GM21447 (cell line): ENCODE results near the gene C1orf53.

Experiments used
- ATAC-seq: cut with Tn5 transposase; IDR thresholded peaks from one replicate; pipeline ENCODE4 v1.9.1; 2021; ENCODE audit not compliant: unreplicated experiment

C1orf53 gene

DNA sequence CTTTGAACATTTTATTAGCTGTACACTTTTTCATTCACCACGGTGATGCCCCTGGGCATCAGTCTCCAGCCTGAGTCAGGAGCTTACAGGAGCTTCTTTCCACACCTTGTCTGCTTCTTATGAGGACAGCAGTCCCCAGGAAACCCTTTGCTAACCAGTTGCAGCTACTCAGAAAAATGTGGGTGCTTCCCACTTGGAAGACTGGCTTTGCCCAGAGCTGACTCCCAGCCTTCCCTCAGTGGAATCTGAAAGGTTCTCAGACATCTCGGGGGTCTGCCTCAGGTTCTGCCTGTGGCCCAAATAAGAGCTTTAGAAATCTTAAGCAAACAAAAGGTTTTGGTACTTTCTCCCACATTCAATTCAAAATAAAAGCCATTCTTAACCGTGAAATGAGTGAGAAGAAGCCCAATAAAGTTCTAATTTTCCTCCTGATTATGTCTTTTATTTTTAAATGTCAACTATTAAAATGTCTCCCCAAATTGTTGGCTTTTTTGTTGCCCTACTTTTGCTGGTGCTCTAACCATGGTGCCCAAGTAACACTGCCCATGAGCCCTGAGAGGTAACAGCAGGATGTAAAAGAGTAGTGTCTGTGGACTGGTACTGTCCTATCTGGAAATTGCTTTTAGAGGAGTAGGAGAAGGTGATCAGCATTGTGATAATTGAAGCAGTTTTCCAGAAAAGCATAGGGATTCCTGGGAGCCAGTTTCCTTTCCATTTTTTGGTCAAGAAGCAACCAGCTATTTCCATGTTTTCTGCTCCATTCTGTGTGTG, 5.6 kb downstream of the C1orf53 start:
- ATAC-seq: no peak

DNA sequence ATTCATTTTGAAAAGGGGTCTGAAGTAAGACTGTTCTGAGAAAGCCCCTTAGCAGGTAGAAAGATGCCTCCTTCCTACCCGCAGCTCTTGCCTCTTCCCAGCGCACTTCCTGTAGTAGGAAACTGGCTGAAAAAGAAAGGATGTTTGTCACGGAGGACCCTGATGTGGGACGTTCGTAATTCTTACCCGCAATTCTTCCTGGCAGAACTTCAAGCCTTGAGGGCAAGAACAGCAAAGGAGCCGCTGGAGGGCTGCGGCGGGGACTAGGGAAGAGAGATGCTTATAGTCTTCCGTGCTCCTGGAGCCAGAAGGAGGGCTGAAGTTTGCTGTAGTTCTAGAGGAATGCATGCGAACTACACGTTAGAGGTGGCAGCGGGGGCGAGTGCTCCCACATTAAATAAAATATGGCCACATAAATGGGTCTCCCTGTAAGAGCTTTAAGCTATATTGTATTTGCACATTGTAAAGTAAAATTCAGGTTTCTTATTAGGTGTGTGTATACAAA, 6.3 kb downstream of the C1orf53 start:
- no peak for ATAC-seq

DNA sequence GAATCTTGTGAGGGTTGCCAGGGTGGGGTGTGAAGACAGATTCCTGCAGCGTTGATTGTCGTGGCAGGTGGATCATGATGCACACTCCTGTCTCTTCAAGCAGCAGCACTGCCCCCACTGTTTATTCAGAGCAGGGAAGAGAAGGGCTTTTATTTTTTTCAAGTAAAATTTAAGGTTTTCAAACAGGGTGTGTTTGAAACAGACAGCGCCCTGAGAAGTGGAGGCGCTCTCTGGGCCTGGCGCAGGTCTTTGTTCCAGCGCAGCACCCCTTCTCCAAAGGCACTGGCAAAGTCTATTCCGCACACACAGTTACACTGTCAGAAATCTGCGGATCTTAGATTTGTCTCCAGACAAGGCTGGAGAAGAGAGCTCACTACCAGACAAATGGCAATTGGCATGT, 7.0 kb downstream of the C1orf53 start:
- ATAC-seq: no peak

GRCh38 chr1:197910120-197910991, 7.9 kb downstream of the C1orf53 start:
- no peak for ATAC-seq

GRCh38 chr1:197911111-197911856, 8.9 kb downstream of the C1orf53 start:
- no peak for ATAC-seq

- ATAC-seq: no peak
Observed at GRCh38 chr1:197911857-197912696, 9.6 kb downstream of the C1orf53 start.

DNA sequence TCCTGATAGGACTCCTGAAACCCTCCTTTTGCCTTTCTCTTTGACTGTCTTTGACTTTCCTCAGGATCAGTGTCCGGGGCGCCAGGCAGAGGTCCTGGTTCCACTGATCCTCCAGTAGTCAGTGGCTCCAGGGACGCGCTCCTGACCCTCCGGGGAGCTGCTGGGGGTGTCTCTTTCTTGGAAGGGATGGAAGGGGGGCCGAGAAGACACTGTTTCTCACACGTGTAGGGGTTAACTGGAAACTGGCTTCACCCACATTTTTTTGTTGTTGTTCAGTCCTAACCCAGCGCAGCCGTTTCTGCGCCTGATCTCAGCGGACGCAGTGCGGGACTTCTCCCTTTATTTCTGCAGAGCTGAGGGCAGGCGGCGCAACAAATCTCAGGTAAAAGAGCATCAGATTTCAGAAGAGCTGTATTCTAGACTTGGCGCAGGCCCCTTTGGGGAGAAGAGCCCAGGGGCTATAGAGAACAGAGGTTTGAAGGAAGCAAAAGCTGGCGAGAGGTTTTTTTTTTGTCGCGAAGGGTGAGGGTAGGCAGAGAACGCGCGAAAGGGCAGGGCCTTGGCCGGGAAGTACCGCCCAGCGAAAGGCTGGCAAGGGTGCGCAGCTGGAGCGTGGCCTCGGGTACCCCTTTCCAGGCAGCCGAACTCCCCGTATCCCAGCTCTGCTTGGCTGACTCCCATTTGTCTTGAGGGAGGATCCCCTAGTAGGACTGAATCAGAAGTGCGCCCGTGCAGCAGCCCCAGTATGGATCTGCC, 10.5 kb downstream of the C1orf53 start:
- no peak for ATAC-seq

GRCh38 chr1:197913495-197914276, 11.3 kb downstream of the C1orf53 start:
- no peak for ATAC-seq

DNA sequence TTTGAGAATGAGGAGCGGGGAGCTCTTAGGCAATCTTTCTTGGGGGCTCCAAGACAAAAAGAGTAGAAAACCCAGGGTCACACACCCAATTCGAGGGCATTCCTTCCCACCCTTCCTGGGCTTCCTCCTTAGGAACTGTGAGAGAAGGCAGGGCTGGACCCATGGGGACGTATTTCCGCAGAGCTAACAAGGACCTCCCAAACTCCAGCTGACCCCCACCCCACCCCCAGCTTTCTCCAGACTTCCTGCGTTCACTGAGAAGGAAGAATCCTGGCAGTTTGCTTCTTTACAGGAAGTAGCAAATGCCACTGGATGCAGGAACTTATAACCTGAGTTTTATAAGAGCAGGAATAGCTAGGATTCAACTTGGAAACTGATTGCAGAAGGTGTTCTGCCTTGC, 12.1 kb downstream of the C1orf53 start:
- no peak for ATAC-seq

- ATAC-seq: no peak
Observed at GRCh38 chr1:197915260-197915861, 12.9 kb downstream of the C1orf53 start.

- no peak for ATAC-seq
Observed at GRCh38 chr1:197915862-197916499, 13.6 kb downstream of the C1orf53 start.

DNA sequence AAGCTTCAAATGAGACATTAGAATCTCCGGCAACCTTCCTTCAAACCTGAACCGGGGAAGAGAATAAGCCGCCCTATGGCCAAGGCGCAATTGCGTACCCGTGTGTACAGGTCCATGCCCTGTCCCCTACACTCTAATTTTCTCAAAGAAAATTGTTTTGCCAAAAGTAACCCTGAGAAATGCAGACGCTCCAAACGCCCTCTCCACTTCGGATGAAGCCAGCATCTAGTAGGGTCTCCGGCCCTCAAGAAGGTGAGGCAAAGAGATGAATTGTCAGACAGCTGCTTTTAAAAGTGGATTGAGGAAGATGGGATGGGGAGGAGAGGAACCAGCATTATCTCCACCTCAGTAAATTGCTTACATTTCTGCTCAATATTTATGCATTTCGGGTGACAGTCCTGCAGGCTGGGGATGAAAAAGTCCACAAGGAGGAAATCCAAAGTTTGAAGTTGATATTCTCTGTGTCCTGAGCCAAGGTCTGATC, 14.1 kb downstream of the C1orf53 start:
- ATAC-seq: no peak

GRCh38 chr1:197917805-197918651, 15.6 kb downstream of the C1orf53 start:
- ATAC-seq: no peak

- ATAC-seq: no peak
Observed at GRCh38 chr1:197918807-197919345, 16.4 kb downstream of the C1orf53 start.

DNA sequence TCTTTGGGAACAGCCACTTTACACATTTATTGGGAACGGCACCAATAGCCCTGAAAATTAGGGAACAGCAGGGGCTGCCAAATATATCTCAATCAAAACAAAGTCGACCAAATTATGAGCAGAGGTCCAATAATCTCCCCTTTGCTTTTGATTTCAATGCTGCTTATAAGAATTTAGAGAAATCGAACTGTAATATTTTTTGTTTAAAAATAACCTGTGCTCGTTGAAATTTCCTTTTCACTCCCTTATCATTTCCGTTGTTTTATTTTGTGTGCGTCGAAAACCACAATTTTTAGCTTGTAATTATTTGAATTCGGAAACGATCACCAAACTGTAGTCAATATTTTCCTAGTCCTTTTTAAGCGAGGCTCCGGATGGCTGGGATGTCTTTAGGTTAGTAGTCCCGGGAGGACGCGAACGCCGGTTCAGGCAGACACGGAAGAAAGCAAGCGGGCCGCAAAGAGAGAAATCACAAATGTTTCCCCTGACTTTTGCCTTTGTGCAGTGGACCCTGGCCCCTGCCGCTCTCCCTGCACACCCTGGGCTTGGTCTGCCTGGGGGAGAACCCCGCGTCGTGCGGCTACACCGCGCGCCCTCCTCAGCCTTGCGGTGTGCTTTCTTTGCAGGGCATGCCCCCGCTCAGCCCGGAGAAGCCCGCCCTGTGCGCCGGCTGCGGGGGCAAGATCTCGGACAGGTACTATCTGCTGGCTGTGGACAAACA, 17.1 kb downstream of the C1orf53 start:
- ATAC-seq: no peak

DNA sequence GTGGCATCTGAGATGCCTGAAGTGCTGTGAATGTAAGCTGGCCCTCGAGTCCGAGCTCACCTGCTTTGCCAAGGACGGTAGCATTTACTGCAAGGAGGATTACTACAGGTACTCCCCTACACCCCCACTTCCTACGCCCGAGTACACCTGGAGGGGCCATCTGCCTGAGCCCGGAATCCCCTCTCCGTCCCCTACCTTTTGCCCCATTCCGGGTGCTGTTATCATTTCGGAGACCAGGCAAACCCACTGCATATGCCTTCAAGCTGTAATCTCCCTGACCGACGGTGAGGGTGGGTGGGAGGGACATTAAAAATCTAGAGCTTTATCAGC, 17.6 kb downstream of the C1orf53 start:
- no peak for ATAC-seq
